HG03045 (cell line): ENCODE results near the gene ARPP21.

Source experiments
- ATAC-seq: cut with Tn5 transposase; IDR thresholded peaks from one replicate; pipeline ENCODE4 v1.9.1; 2021; ENCODE audit warnings: mild to moderate bottlenecking, moderate library complexity; ENCODE audit not compliant: unreplicated experiment

The ARPP21 gene

DNA sequence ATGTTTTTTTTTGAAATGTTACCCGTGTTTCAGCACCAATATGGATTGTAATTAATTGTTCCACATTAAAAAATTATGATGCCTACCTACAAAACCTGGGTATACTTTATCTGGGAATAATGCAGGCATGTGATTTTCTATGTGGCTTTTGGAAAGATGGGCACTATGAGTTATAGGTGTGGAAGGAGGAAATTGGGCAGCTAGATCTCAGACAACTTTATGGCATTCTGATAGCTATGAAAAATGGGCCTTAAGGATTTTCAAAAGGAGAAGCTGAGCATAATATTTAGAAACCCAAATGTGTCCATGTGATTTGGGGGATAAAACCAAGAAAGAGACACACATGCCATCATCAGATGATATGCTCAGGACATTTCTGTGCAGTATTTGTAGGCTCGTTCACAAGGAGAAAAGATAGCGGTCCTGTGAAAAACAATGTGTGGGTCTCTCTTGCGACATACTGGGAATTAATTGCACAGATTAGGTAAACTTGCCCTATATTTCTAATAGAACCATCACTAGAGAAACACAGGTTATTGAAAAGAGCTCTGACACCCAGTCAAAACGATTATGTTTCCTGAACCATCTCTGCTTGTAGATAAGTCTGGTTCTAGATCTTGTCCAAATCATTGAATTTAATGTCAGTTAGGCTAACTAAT lies 35.3 kb downstream of the ARPP21 start:
- no peak for ATAC-seq

DNA sequence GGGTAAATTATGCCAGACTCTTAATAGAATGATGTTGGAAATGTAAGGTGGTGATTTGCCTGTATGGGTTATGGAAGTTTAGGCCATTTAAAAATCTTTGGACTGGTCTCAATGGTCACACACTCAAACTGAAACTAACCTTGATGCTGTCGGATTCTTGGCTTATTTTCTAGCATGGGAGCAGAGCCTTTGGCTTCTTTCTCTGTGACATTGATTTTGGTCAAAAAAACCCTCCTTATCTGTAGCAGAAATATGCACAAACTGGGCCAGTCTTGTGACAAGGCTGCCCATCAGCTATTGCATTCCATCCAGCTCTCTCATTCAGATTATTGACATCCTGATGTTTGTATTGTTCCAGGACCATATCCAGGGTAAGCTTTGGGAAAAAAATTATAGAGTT lies 35.9 kb downstream of the ARPP21 start:
- ATAC-seq: no peak

GRCh38 chr3:35675621-35676020 lies 36.3 kb downstream of the ARPP21 start:
- no peak for ATAC-seq

DNA sequence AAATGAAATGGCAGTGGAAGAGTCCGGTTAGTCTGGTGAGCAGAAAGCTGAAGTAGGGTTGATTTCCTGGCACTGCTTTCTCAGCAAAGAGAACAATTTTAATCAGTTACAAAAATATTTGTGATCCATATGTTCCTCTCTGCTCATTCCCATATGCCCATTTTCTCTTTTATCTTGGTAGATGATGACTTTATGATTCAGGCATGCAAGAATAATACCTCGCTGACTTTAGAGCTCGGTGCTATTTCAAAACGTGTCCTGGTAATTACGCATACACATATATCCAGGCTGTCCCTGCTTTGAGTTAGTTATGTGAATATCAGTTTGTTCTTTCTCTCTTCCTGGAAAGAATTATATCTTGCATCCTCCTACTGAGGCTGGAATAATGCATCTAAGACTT lies 38.5 kb downstream of the ARPP21 start:
- no peak for ATAC-seq

DNA sequence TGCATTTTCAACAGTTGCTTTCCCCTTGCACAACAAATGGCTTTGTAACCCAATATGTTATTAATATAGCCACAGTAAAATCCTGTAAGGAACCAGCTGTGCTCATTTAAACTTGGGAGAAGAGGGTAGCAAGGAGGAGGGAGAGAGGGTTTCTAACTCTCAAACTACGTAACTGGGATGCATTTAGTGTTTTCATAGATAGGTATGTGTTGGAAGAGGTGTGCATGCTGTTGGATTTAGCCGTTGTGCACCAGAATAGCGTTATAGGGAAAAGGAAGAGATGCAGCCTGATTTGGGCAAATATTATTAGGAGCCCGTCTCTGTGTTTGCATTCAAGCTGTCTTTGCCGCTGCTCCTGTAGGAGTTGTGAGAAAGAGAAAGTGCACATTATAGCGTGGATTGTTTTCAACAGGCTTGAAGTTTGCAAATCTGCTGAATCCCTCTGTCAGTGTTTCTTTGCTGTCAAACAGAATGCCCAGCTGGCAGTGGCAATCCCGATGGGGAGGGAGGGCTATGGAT lies 39.4 kb downstream of the ARPP21 start:
- ATAC-seq: no peak

DNA sequence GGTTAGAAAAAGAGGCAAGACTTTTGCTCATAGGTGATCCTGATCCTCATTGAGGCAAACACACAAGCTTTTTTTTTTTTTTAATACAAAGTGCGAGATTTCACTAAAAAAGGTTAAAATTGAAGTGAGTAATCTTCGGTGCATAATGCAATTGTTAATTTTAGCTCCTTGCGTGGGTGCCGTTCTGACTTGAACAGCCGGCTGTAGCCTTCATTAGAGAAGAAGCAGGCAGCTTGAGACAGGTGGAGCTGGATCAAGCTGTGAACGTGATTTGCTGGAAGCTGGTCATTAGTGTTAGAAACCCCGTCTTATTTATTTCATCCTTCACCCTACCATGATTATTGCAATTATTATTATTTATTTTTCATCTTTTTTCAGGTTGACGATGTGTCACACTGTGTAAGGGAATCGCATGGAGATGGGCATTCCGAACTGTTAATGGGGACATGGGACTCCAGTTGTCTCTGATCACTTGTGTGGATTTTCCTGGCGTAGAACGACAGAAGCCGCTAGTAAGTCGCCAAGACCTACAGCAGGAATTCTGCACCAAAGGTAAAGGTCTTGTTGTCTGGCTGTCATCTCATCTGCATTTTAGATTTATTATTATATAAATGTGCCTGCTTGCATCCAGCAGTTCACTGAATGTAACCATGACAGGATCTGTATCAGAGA lies 40.2 kb downstream of the ARPP21 start:
- ATAC-seq: no peak

- ATAC-seq: no peak
Observed at GRCh38 chr3:35680866-35681650, 41.7 kb downstream of the ARPP21 start.

GRCh38 chr3:35685153-35685552 lies 45.8 kb downstream of the ARPP21 start:
- no peak for ATAC-seq

- no peak for ATAC-seq
Observed at GRCh38 chr3:35688826-35689225, 49.5 kb downstream of the ARPP21 start.

- ATAC-seq: no peak
Observed at GRCh38 chr3:35690271-35690670, 50.9 kb downstream of the ARPP21 start.

GRCh38 chr3:35705904-35706303 lies 66.6 kb downstream of the ARPP21 start:
- ATAC-seq: no peak

- no peak for ATAC-seq
Observed at GRCh38 chr3:35707904-35708303, 68.6 kb downstream of the ARPP21 start.

DNA sequence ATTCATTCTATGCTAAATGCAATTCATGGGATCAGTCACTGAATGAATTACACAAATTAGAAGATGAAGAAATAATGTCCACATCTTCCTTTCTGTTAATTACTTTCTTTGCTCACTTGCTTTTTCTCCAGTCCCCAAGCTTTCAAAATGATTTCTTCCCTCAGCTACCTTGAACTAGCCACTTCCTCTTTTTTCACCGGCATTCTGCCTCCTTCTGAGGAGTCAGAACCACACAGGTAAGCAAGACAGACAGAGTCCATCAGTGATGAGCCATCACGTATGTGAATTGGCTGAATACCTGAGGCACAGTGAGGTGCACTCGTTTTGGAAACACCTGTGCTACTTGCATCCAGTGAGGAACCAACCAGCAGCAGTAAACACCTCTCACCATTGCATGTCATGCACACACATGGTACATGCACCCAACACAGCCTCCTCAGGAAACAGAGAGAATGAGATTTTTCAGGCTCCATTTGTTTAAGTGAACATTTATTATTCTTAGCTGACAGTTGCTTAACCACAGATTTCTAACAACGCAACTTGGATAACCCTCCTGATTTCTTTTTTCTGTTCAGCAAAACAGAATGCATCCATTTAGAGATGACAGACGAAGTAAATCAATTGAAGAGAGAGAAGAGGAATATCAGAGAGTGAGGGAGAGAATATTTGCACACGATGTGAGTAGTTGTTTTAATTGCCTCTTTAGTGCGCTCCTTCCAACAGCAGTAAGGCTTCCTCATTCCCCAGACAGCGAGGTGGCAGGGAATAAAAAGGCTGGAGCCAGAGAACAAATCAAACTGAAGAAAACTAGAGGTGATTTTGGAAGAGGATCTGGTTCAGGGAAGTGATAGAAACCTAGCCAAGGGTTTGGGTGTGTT lies 69.3 kb downstream of the ARPP21 start:
- no peak for ATAC-seq

GRCh38 chr3:35709691-35710090 lies 70.4 kb downstream of the ARPP21 start:
- no peak for ATAC-seq

DNA sequence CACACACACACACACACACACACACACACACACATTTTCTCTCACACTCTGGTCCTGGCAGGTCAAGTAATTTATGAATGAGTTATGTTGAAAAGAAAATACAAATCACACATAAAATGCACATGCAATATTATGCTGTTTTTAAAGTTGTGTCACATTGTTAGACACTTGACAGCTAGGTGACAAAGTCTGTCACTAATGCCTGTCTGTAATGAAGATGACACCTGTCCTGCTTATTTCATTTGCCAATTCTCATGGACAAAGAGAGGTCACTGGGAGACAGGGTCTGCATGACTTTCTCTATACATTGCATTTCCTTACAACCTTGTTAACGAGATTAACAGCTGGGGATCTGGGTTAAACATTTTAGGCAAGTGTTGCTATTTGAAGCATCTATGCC lies 71.2 kb downstream of the ARPP21 start:
- ATAC-seq: no peak

DNA sequence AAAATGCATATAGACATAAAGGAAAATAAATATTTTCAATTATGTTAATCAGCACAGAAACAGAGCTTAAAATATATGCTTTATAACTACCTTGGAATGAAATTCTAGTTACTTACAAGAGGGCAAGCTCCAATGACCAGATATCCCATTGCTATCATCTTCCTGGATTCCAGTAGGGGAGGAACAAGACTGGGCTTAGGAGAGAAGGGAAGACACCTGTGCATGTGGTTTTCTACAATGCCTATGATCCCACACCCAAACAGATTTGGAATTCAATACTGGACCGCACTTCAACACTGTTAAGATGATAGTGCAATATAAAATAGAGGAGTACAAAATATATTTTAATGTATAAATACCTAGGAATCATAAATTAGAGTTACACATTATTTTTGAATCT lies 79.6 kb downstream of the ARPP21 start:
- ATAC-seq: no peak

DNA sequence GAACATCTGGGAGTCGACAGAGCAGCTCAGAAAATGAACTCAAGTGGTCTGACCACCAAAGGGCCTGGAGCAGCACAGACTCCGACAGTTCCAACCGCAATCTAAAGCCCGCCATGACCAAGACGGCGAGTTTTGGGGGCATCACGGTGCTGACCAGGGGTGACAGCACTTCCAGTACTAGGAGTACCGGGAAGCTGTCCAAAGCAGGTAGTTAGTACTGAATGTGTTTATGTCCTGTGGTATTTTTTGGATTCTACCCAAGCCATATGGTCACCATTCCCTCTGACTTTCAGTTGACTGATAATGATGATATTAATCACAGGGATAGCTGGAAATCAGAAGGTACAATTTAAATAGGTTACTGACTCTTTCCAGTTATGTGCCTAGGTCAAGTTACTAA lies 82.3 kb downstream of the ARPP21 start:
- no peak for ATAC-seq

GRCh38 chr3:35722902-35723301 lies 83.6 kb downstream of the ARPP21 start:
- ATAC-seq: no peak

- ATAC-seq: no peak
Observed at GRCh38 chr3:35723480-35724097, 84.3 kb downstream of the ARPP21 start.

DNA sequence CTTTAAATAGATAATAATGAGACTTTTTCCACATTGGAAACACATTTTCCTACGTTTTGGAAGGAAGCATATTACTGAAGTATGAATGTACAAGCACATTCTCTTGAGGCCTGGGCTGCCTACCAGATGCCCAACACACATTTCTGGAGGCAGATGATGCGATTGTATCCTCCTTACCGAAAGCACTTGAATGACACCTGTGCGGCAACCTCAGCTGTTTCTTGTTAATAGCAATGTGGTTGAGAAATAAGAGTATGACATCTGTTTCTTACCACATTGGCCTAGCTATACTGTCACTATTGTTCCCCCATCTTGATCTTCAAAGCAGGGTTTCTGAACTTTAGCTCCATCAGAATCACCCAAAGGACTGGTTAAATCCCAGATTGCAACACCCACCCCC lies 84.8 kb downstream of the ARPP21 start:
- no peak for ATAC-seq
